SK-N-MC (cell line): ENCODE data around the gene SRGAP3.

ENCODE experiments used
- DNase-seq: peaks from one replicate; pipeline ENCODE4 v3.0.0-alpha.2; 2011; ENCODE audit warnings: low read depth, low spot score
- H3K27ac ChIP-seq: fragments of 200-600 bp; sonication (generic); 2 replicates; pipeline ENCODE4 v1.5.1; 2016; ENCODE audit warnings: mixed run types
- H3K36me3 ChIP-seq: fragments of 200-600 bp; sonication (generic); 2 replicates; pipeline ENCODE4 v1.6.1; 2017; ENCODE audit warnings: antibody characterized with exemption, low read length, mixed read lengths; ENCODE audit not compliant: insufficient read depth
- H3K4me3 ChIP-seq: fragments of 200-600 bp; sonication (generic); 2 replicates; pipeline ENCODE4 v1.5.1; 2016
- H3K9ac ChIP-seq: fragments of 200-600 bp; sonication (generic); 2 replicates; pipeline ENCODE4 v1.8.0; 2017; ENCODE audit warnings: mixed run types, mixed read lengths; ENCODE audit not compliant: insufficient read length
- H3K9me3 ChIP-seq: fragments of 200-600 bp; sonication (generic); 2 replicates; pipeline ENCODE4 v1.6.1; 2017; ENCODE audit warnings: low read depth, mild to moderate bottlenecking, antibody characterized with exemption, low read length, moderate library complexity, mixed read lengths
- EZH2 ChIP-seq: fragments of 200-600 bp; sonication (generic); IDR thresholded peaks from one replicate; pipeline ENCODE4 v1.6.1; 2017; ENCODE audit warnings: antibody characterized with exemption
- FOXP2 ChIP-seq: optimal IDR thresholded peaks from 2 replicates; pipeline ENCODE3; 2011; ENCODE audit warnings: mild to moderate bottlenecking, moderate library complexity; ENCODE audit not compliant: insufficient read depth; ENCODE audit errors: extremely low read length, control extremely low read depth
- POLR2AphosphoS5 ChIP-seq: IDR thresholded peaks from 2 replicates; pipeline ENCODE4 v1.6.1; 2012; ENCODE audit warnings: mild to moderate bottlenecking, low read depth, low read length, borderline replicate concordance

The SRGAP3 gene

DNA sequence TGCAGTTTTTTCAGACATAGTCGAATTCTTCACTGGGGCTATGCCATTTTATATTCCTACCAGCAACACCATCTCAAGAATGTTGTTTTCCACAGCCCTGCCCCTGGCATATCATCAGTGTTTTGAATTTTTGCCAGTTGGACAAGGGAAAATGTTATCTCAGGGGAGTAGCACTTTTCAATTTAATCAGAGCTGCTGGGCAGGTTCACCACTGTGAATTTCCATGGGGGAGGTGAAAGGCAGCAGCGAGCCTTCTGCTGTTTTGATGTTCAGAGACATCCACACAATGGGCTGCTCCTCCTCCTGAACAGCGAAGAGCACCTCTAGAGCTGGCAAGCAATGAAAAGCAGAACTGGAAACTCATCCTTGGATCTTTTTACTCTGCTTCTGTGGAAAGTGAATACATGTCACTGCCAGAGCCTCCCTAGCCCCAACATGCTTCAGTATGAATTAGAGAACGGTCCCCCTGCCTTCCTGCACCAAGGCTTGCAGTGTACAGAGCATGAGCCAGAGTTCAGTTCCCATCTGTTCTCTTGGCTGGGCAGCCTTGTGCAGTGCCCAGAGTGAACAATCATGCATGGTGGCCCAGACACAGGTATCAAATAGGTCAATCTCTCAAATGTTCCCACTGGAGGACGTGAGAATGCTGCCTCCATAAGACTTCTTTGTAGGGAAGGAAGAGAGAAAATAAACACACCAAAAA is 230.0 kb downstream of the SRGAP3 start:
- no peak overlapping the region for H3K9ac ChIP-seq
- no peak for DNase-seq
- no peak overlapping the region for H3K4me3 ChIP-seq
- no peak overlapping the region for H3K27ac ChIP-seq
- no peaks in the 10 kb centered on the region for H3K36me3 ChIP-seq
- no peaks in the 10 kb centered on the region for H3K9me3 ChIP-seq
- TF ChIP-seq FOXP2 (no peak), POLR2AphosphoS5 (no peak), EZH2 (no peak)

DNA sequence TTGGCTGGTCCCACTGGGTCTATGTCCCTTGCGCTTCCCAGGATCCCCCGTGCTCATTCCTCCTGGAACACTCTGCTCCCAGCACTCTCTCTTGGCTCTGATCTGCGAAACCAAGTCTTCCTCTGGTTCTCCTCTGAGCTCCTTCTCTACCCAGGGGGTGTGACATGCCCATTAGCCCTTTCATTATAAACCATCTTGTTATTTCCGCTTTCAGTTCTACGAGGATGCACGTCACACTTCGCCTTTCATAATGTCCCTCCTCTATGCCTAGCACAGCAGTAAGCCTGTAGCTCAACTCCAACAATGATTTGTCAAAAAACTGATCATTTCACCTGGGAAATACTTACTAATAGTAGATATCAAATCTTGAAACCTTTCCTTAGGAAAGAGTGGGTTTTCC is 234.2 kb downstream of the SRGAP3 start:
- H3K9me3 ChIP-seq, result no peaks in the 10 kb centered on the region
- TF ChIP-seq FOXP2, result no peak
- no peak for TF ChIP-seq POLR2AphosphoS5
- TF ChIP-seq EZH2, result no peak
- no peak overlapping the region for H3K4me3 ChIP-seq
- H3K9ac ChIP-seq, result no peak overlapping the region
- no peaks in the 10 kb centered on the region for H3K36me3 ChIP-seq
- no peak for DNase-seq
- H3K27ac ChIP-seq, result no peak overlapping the region

DNA sequence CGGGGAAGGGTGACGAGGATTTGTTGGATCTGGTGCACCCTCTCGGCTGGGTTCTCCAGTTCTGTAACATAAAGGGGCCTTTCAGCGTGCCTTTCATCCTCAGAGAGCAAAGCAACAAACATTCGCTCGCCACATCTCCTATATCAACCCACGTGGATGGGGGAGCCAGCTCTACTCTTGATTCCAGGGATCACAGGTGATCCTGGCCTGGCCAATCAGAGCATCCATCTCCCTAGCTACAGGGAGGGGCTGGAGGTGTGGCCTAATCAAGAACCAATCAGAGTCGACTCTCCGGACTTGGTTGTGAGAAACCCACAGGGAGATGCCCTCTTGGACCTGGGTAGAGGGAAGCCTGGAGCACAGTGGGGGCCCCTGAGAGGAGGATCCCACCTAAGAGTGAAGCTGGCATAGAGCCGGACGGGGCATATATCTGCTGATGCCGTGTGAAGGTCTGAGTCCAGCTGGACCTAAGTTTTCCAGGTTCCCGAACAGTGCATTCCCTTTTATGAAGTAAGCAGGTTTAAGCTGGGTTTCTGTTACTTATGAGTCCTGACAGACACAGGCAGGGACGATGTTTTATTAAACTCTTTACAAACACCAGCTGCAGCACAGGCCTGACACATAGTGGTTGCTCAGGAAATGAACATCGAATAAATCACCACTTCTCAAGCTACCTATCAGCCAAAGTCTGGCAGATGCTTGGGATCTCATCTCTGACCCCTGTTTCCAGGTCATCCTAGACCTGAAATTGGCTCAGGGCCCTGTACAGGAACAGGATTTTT is 235.5 kb downstream of the SRGAP3 start:
- TF ChIP-seq POLR2AphosphoS5, result no peak
- TF ChIP-seq EZH2, result no peak
- no peak for TF ChIP-seq FOXP2
- no peak for DNase-seq
- H3K9ac ChIP-seq, result no peak overlapping the region
- H3K4me3 ChIP-seq, result no peak overlapping the region
- no peaks in the 10 kb centered on the region for H3K9me3 ChIP-seq
- no peaks in the 10 kb centered on the region for H3K36me3 ChIP-seq
- H3K27ac ChIP-seq, result no peak overlapping the region

DNA sequence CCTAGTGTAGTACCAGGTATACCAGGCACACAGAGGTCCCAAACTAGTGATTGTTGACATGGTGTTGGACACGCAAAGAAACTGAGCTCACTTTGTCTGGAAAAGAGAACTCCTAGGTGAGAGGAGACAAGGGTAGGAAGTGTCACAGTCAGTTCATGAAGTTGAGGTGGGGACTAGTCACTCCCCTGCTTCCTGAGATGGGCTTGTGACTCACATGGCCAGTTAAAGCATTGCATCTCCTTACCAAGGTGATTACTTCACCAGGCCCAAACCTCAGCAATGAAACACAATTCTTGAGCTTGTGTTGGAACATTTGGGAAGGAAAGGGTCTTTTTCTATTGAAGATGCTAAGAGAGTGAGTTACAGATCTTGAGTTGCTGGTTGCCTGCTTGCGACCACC is 236.9 kb downstream of the SRGAP3 start:
- TF ChIP-seq POLR2AphosphoS5 (no peak), FOXP2 (no peak), EZH2 (no peak)
- DNase-seq, result no peak
- Histone ChIP-seq H3K4me3 (no peak overlapping the region), H3K36me3 (no peaks in the 10 kb centered on the region), H3K27ac (no peak overlapping the region), H3K9ac (no peak overlapping the region), H3K9me3 (no peaks in the 10 kb centered on the region)

DNA sequence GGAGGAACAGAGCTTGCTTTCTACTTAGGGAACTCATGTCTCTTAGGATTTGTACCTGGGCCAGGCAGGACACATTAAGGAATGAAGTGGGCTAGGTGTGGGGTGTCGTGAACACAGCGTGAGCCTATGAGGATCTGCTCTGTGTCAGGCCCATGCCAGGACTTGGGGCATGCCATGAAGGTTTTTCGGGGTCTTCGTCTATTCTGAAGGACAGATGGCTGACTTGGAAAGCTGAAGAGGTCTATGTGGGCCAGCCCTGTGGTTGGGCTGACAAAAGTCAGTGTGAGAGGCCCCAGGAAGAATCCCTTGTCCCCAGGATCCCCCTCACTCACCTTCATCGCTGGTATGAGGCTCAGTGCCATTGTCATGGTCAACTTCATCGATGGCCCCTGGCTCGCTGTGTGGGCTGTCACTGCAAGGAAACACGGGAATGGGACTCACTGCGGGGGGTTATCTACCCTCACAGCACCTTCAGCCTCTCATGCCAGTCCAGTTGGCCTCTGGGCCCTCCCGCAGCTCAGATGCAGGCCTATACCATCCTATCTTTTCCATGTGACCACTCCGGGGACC is 239.4 kb downstream of the SRGAP3 start:
- Histone ChIP-seq H3K9me3 (no peaks in the 10 kb centered on the region), H3K4me3 (no peak overlapping the region), H3K36me3 (no peaks in the 10 kb centered on the region), H3K27ac (no peak overlapping the region), H3K9ac (no peak overlapping the region)
- DNase-seq, result no peak
- TF ChIP-seq POLR2AphosphoS5, result no peak
- no peak for TF ChIP-seq EZH2
- no peak for TF ChIP-seq FOXP2

DNA sequence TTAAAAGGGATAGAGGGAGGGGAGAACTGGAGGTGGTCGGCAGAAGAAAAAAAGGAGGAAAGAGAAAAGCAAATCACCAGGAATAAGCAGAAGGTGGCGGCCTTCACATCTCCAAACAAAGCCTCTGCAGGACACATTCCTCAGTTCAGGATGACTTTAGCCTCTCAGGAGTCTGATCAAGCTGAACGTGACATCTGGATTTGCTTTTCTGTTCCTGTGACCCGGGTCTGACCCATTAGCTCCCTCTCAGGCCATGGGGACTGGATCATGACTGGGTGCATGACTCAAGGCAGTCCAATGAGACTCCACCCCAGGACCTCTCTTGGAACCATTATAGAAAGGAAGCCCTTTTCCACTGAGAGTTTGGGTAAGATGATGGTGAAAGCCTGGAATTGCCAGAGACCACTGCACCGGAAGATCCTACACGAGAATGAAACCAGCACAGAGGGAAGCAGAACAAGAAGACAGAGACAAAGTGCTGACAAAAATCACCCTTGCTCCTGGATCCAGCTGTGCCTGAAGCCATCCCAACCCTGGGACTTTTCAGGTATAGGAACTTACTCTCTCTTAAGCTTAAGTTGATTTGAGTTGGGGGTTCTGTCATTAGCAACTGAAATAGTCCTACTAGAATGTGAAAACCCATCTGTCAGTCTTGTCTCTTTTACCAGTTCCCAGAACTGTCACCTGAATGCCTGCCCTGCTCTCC is 240.7 kb downstream of the SRGAP3 start:
- no peak overlapping the region for H3K4me3 ChIP-seq
- H3K9ac ChIP-seq, result no peak overlapping the region
- H3K9me3 ChIP-seq, result no peaks in the 10 kb centered on the region
- no peak for DNase-seq
- no peaks in the 10 kb centered on the region for H3K36me3 ChIP-seq
- TF ChIP-seq EZH2 (no peak), POLR2AphosphoS5 (no peak), FOXP2 (no peak)
- H3K27ac ChIP-seq, result no peak overlapping the region

DNA sequence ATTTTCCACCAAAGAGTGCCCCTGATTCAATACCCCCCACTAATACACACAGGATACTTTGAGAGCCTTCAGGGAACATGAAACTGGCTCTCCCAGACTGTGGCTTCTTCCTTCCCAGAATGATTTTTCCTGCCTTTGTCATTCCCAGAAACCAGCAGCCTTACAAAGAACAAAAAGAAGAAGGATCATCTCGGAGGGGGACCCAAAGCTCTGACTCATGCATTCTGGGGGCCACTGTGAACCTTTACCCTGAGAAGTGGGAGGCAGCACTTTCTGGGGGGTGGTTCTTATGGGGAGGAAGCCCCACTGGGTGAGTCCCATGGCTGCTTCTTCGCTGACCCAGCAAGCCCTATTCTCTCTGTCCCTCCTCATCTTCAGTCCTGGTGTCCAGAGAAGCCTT is 241.5 kb downstream of the SRGAP3 start:
- DNase-seq, result no peak
- H3K36me3 ChIP-seq, result no peaks in the 10 kb centered on the region
- TF ChIP-seq POLR2AphosphoS5 (no peak), FOXP2 (no peak), EZH2 (no peak)
- H3K27ac ChIP-seq, result no peak overlapping the region
- H3K9ac ChIP-seq, result no peak overlapping the region
- no peak overlapping the region for H3K4me3 ChIP-seq
- no peaks in the 10 kb centered on the region for H3K9me3 ChIP-seq

DNA sequence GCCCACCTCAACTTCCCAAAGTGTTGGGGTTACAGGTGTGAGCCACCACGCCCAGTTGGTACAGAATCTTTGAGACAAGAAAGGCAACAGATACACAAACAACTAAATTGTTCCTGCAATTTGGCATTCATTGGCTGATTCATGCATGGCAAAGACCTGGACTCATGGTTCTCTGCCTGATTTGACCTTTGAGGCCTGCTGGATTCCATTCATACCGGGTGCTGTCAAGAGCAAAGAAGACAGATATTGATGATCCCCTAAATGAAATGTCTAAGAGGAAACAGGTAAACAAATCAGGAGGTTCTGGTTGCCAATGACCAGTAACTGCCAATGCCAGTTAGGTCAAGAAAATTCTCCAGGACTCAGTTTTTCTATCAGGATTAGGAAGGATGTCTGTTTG is 242.2 kb downstream of the SRGAP3 start:
- H3K27ac ChIP-seq, result no peak overlapping the region
- no peak for TF ChIP-seq POLR2AphosphoS5
- TF ChIP-seq EZH2, result no peak
- TF ChIP-seq FOXP2, result no peak
- no peak overlapping the region for H3K4me3 ChIP-seq
- no peak overlapping the region for H3K9ac ChIP-seq
- H3K9me3 ChIP-seq, result no peaks in the 10 kb centered on the region
- no peak for DNase-seq
- no peaks in the 10 kb centered on the region for H3K36me3 ChIP-seq
